Kidney (tissue), 14 donors: Measurements from ENCODE around the gene TUBGCP4. TPM values are rescaled to one million over a fixed set of nuclear protein-coding genes. Genes with fewer than 3 reads are reported as not detected.

Source experiments
- DNase-seq, 5 donors: peaks; one replicate each; pipeline ENCODE4 v3.0.0-alpha.2; 2013 to 2020
- FAIRE-seq: peaks from 2 replicates; lab custom pipeline; 2012; peaks lifted over from hg19 to GRCh38; lab: Jason Lieb, UNC
- H3K27ac ChIP-seq, 2 donors: one replicate each; pipeline ENCODE4 v1.7.0; 2013; ENCODE audit warnings: low read depth in 2 of 2, low read length in 2 of 2, inconsistent platforms in 1 of 2
- H3K27me3 ChIP-seq: one replicate; pipeline ENCODE4 v1.7.1; 2013; ENCODE audit warnings: low read length, inconsistent platforms; ENCODE audit not compliant: control insufficient read depth, insufficient read depth
- H3K36me3 ChIP-seq, 3 donors: one replicate each; pipeline versions ENCODE4 v1.7.0 to v1.7.1; 2013; ENCODE audit warnings: low read length in 3 of 3, control low read depth in 1 of 3, inconsistent platforms in 1 of 3; ENCODE audit not compliant: insufficient read depth in 3 of 3, control insufficient read depth in 2 of 3
- H3K4me1 ChIP-seq, 3 donors: one replicate each; pipeline versions ENCODE4 v1.7.0 to v1.7.1; 2013; ENCODE audit warnings: low read length in 3 of 3, inconsistent platforms in 1 of 3, low read depth in 1 of 3; ENCODE audit not compliant: control insufficient read depth in 2 of 3, insufficient read depth in 2 of 3
- H3K4me3 ChIP-seq, 3 donors: one replicate each; pipeline versions ENCODE4 v1.7.0 to v1.8.1; 2013; ENCODE audit warnings: low read length in 3 of 3, control low read depth in 1 of 3, inconsistent platforms in 1 of 3
- H3K9ac ChIP-seq, 3 donors: one replicate each; pipeline versions ENCODE4 v1.7.0 to v1.7.1; 2013; ENCODE audit warnings: low read length in 3 of 3, control low read depth in 1 of 3, inconsistent platforms in 1 of 3
- H3K9me3 ChIP-seq, 3 donors: one replicate each; pipeline versions ENCODE4 v1.7.0 to v1.7.1; 2013; ENCODE audit warnings: low read length in 3 of 3, control low read depth in 1 of 3, inconsistent platforms in 1 of 3; ENCODE audit not compliant: control insufficient read depth in 2 of 3, insufficient read depth in 1 of 3
- CTCF ChIP-seq: IDR thresholded peaks from 3 replicates; pipeline ENCODE4 v1.5.1; 2012; ENCODE audit warnings: mild to moderate bottlenecking, moderate library complexity, borderline replicate concordance; ENCODE audit not compliant: insufficient read depth; ENCODE audit errors: extremely low read depth
- intact Hi-C: fragments of 100-400 bp; cut with DNase I; formaldehyde crosslinking; loops from one replicate; pipeline ENCODE4 v1.11.1; 2022
- polyA plus RNA-seq: library from polyadenylated mRNA; stranded (reverse); fragments of 350-450 nt; fragmentation: Illumina TruSeq; extraction: RNeasy Lipid Tissue Mini Kit (QIAGEN cat#74804); gene quantifications from one replicate; pipeline ENCODE4 v1.2.3, GENCODE V29; 2014; ENCODE audit warnings: low read depth, low replicate concordance; ENCODE audit not compliant: insufficient read depth
- total RNA-seq: library from RNA; stranded (reverse); fragmentation: NEBNext Ultra II Directional; extraction: Animal tissue kit (Norgen Biotek cat#: 25700); gene quantifications from one replicate; pipeline ENCODE4 v1.2.1, GENCODE V29; 2021
- donor health status: control.
- donor health status: control.
- donor health status: control.
- donor health status: control.
- donor health status: control.
- donor health status: DM: yes; HTN: yes; CAD: no.
- donor health status: Normal renal cell carcinoma (clear cell type).

TUBGCP4 gene
- total and polyA plus RNA-seq, 2 donors from 2014 or later, result 2.7 to 12.9 TPM

GRCh38 chr15:43376017-43376705, 5.3 kb downstream of the TUBGCP4 start:
- H3K9ac ChIP-seq, result no peak overlapping the region
- intact Hi-C loops, result no loop called here
- no peaks in the 10 kb centered on the region for H3K9me3 ChIP-seq
- H3K27me3 ChIP-seq, result no peaks in the 10 kb centered on the region
- peak in 3 of 5 donors; percentile 10 to 27 (median 18) for DNase-seq
- H3K4me1 ChIP-seq, result peaks cover 0 to 9% (median 0%) of the 10 kb centered on the region in 3 donors
- peaks cover 0 to 19% (median 10%) of the 10 kb centered on the region in 3 donors for H3K36me3 ChIP-seq
- TF ChIP-seq CTCF, result peak; percentile 41
- H3K4me3 ChIP-seq, result no peak overlapping the region
- H3K27ac ChIP-seq, result no peak overlapping the region
- FAIRE-seq, result no peak

GRCh38 chr15:43378601-43379000, 7.7 kb downstream of the TUBGCP4 start:
- intact Hi-C loops, result no loop called here
- DNase-seq (no peak), FAIRE-seq (no peak)
- Histone ChIP-seq H3K4me1 (peaks cover 0 to 3% (median 0%) of the 10 kb centered on the region in 3 donors), H3K4me3 (no peak overlapping the region), H3K9me3 (no peaks in the 10 kb centered on the region), H3K27me3 (no peaks in the 10 kb centered on the region), H3K9ac (no peak overlapping the region), H3K27ac (no peak overlapping the region), H3K36me3 (peaks cover 2 to 19% (median 10%) of the 10 kb centered on the region in 3 donors)
- no peak for TF ChIP-seq CTCF

- DNase-seq (no peak), FAIRE-seq (no peak)
- H3K4me3 ChIP-seq, result no peak overlapping the region
- intact Hi-C loops, result no loop called here
- H3K9me3 ChIP-seq, result no peaks in the 10 kb centered on the region
- no peaks in the 10 kb centered on the region for H3K4me1 ChIP-seq
- peaks cover 3 to 25% (median 5%) of the 10 kb centered on the region in 3 donors for H3K36me3 ChIP-seq
- TF ChIP-seq CTCF, result no peak
- no peaks in the 10 kb centered on the region for H3K27me3 ChIP-seq
- H3K9ac ChIP-seq, result no peak overlapping the region
- no peak overlapping the region for H3K27ac ChIP-seq
These were observed 11.4 kb downstream of the TUBGCP4 start for GRCh38 chr15:43382310-43382709.

GRCh38 chr15:43383070-43383469, 12.2 kb downstream of the TUBGCP4 start:
- Histone ChIP-seq H3K27me3 (no peaks in the 10 kb centered on the region), H3K36me3 (peaks cover 3 to 31% (median 5%) of the 10 kb centered on the region in 3 donors), H3K4me1 (no peaks in the 10 kb centered on the region), H3K9ac (no peak overlapping the region), H3K27ac (no peak overlapping the region), H3K4me3 (no peak overlapping the region), H3K9me3 (no peaks in the 10 kb centered on the region)
- TF ChIP-seq CTCF, result no peak
- FAIRE-seq (no peak), DNase-seq (no peak)
- intact Hi-C loops, result no loop called here
